H1 (cell line): ENCODE measurements around the gene DDX43. TPM values are rescaled to one million over a fixed set of nuclear protein-coding genes. Genes with fewer than 3 reads are reported as not detected.

ENCODE experiments used
- CTCF ChIA-PET: fragments of 300-600 bp; sonication (Branson Sonifier 250); formaldehyde crosslinking; loops from one replicate; lab custom pipeline; 2021; ENCODE audit not compliant: partially characterized antibody; lab: Charles Lee
- POLR2A ChIA-PET: fragments of 300-600 bp; sonication (Branson Sonifier 250); formaldehyde crosslinking; loops from one replicate; lab custom pipeline; 2021; ENCODE audit warnings: inconsistent platforms; ENCODE audit not compliant: partially characterized antibody; lab: Charles Lee
- DNase-seq, 2 experiments: peaks; one replicate each; pipeline versions ENCODE4 v3.0.0 to v3.0.0-alpha.2; 2010 to 2022; ENCODE audit warnings: low spot score in 2 of 2, low read depth in 1 of 2, mixed read lengths in 1 of 2
- FAIRE-seq: peaks from 2 replicates; lab custom pipeline; 2011; peaks lifted over from hg19 to GRCh38; lab: Jason Lieb, UNC
- H2AFZ ChIP-seq: 2 replicates; pipeline ENCODE4 v1.8.1; 2012; ENCODE audit warnings: low read length, inconsistent platforms
- H2AK5ac ChIP-seq: 2 replicates; pipeline ENCODE4 v1.6.1; 2013; ENCODE audit warnings: low read depth, low read length
- H2BK120ac ChIP-seq: replicated peaks from 2 replicates; pipeline ENCODE3; 2013; ENCODE audit warnings: low read depth, low read length, inconsistent platforms
- H2BK12ac ChIP-seq: 2 replicates; pipeline ENCODE4 v1.6.1; 2013; ENCODE audit warnings: low read depth, low read length
- H2BK15ac ChIP-seq: 2 replicates; pipeline ENCODE4 v1.6.1; 2013; ENCODE audit warnings: low read length
- H2BK20ac ChIP-seq: 2 replicates; pipeline ENCODE4 v1.6.1; 2013; ENCODE audit warnings: low read length
- H2BK5ac ChIP-seq: 2 replicates; pipeline ENCODE4 v1.6.1; 2013; ENCODE audit warnings: low read depth, low read length
- H3K14ac ChIP-seq: 2 replicates; pipeline ENCODE4 v1.6.1; 2013; ENCODE audit warnings: inconsistent platforms; ENCODE audit not compliant: insufficient read length
- H3K18ac ChIP-seq: 2 replicates; pipeline ENCODE4 v1.6.1; 2013; ENCODE audit warnings: low read length; ENCODE audit errors: extremely low read depth
- H3K23ac ChIP-seq: 2 replicates; pipeline ENCODE4 v1.6.1; 2013; ENCODE audit warnings: inconsistent platforms; ENCODE audit not compliant: insufficient read length
- H3K23me2 ChIP-seq: 2 replicates; pipeline ENCODE4 v1.6.1; 2013; ENCODE audit warnings: low read depth, low read length
- H3K27ac ChIP-seq: 2 replicates; pipeline ENCODE4 v1.6.1; 2011; ENCODE audit warnings: low read depth, low read length, inconsistent platforms
- H3K27me3 ChIP-seq, 4 experiments: replicated peaks in 1 of 4; 1 replicate in 1 of 4; 2 replicates in 3 of 4; pipeline versions ENCODE4 v1.6.1 to v1.8.1; 2011 to 2013; ENCODE audit warnings: low read length in 3 of 4, mild to moderate bottlenecking in 3 of 4, inconsistent platforms in 2 of 4, mixed read lengths in 2 of 4, moderate library complexity in 1 of 4; ENCODE audit not compliant: control insufficient read depth in 3 of 4, insufficient read depth in 3 of 4; ENCODE audit errors: extremely low read depth in 1 of 4
- H3K36me3 ChIP-seq, 4 experiments: 2 replicates each; pipeline versions ENCODE4 v1.6.1 to v1.8.1; 2011 to 2013; ENCODE audit warnings: mild to moderate bottlenecking in 4 of 4, low read length in 3 of 4, moderate library complexity in 2 of 4, control low read depth in 1 of 4, inconsistent platforms in 1 of 4; ENCODE audit not compliant: insufficient read depth in 4 of 4, control insufficient read depth in 2 of 4
- H3K4ac ChIP-seq: replicated peaks from 2 replicates; pipeline ENCODE3; 2013; ENCODE audit warnings: low read length, low read depth, mixed read lengths, inconsistent platforms; ENCODE audit not compliant: insufficient read length
- H3K4me1 ChIP-seq, 4 experiments: replicated peaks in 1 of 4; 1 replicate in 1 of 4; 2 replicates in 3 of 4; pipeline versions ENCODE4 v1.6.1 to v1.8.1; 2011 to 2013; ENCODE audit warnings: low read length in 3 of 4, inconsistent platforms in 2 of 4, mixed read lengths in 1 of 4; ENCODE audit not compliant: insufficient read depth in 4 of 4, control insufficient read depth in 3 of 4
- H3K4me2 ChIP-seq, 2 experiments: 2 replicates each; pipeline versions ENCODE4 v1.6.1 to v1.8.1; 2011 to 2013; ENCODE audit warnings: low read depth in 2 of 2, low read length in 2 of 2, control low read depth in 1 of 2, inconsistent platforms in 1 of 2, mild to moderate bottlenecking in 1 of 2; ENCODE audit not compliant: insufficient read depth in 1 of 2
- H3K4me3 ChIP-seq, 4 experiments: fragments of 200-600, 300-600 bp in 1 of 4; sonication (generic), shearing (Covaris generic), sonication (Bioruptor Twin) in 1 of 4; 2 replicates each; pipeline versions ENCODE4 v1.5.1 to v1.8.1; 2011 to 2016; ENCODE audit warnings: low read length in 4 of 4, low read depth in 3 of 4, control low read depth in 2 of 4, inconsistent platforms in 2 of 4, mild to moderate bottlenecking in 2 of 4, mixed read lengths in 1 of 4, moderate library complexity in 1 of 4; ENCODE audit not compliant: insufficient read depth in 2 of 4; ENCODE audit errors: extremely low read depth in 1 of 4
- H3K56ac ChIP-seq: replicated peaks from 2 replicates; pipeline ENCODE3; 2013; ENCODE audit warnings: low read depth, mild to moderate bottlenecking, mixed read lengths, low read length, inconsistent platforms; ENCODE audit not compliant: insufficient read length
- H3K79me1 ChIP-seq: 2 replicates; pipeline ENCODE4 v1.6.1; 2013; ENCODE audit warnings: low read depth, low read length, control low read depth
- H3K79me2 ChIP-seq, 2 experiments: 2 replicates each; pipeline versions ENCODE4 v1.6.1 to v1.8.1; 2012 to 2013; ENCODE audit warnings: low read length in 2 of 2, mild to moderate bottlenecking in 2 of 2, inconsistent platforms in 1 of 2; ENCODE audit not compliant: insufficient read depth in 2 of 2, control insufficient read depth in 1 of 2
- H3K9ac ChIP-seq, 4 experiments: replicated peaks in 1 of 4; 1 replicate in 1 of 4; 2 replicates in 3 of 4; pipeline versions ENCODE4 v1.6.1 to v1.8.1; 2011 to 2013; ENCODE audit warnings: low read depth in 3 of 4, low read length in 3 of 4, control low read depth in 2 of 4, mild to moderate bottlenecking in 2 of 4, moderate library complexity in 2 of 4, inconsistent platforms in 1 of 4; ENCODE audit errors: extremely low read depth in 1 of 4
- H3K9me3 ChIP-seq, 2 experiments: 2 replicates each; pipeline versions ENCODE4 v1.6.1 to v1.8.1; 2012 to 2013; ENCODE audit warnings: mild to moderate bottlenecking in 2 of 2, moderate library complexity in 2 of 2, control low read depth in 1 of 2, inconsistent platforms in 1 of 2, low read depth in 1 of 2, low read length in 1 of 2, mixed read lengths in 1 of 2; ENCODE audit not compliant: insufficient read depth in 2 of 2
- H4K20me1 ChIP-seq, 2 experiments: replicated peaks in 1 of 2; 2 replicates each; pipeline versions ENCODE3 to v1.8.1; 2011 to 2013; ENCODE audit warnings: inconsistent platforms in 2 of 2, low read length in 2 of 2, mild to moderate bottlenecking in 1 of 2; ENCODE audit not compliant: insufficient read depth in 2 of 2, control insufficient read depth in 1 of 2
- H4K5ac ChIP-seq: 2 replicates; pipeline ENCODE4 v1.6.1; 2013; ENCODE audit warnings: low read length, low read depth, mixed read lengths, inconsistent platforms; ENCODE audit not compliant: insufficient read length
- H4K8ac ChIP-seq: 2 replicates; pipeline ENCODE4 v1.8.0; 2013; ENCODE audit warnings: mild to moderate bottlenecking, moderate library complexity, low read length, inconsistent platforms; ENCODE audit not compliant: insufficient read depth; ENCODE audit errors: extremely low read depth
- H4K91ac ChIP-seq: replicated peaks from 2 replicates; pipeline ENCODE3; 2013; ENCODE audit warnings: low read length, mixed read lengths, inconsistent platforms; ENCODE audit not compliant: insufficient read length
- CBX8 ChIP-seq: fragments of 300-800, 300-1000 bp; sonication (generic); IDR thresholded peaks from 2 replicates; pipeline ENCODE4 v1.7.1; 2016; ENCODE audit warnings: low read depth, low read length, borderline replicate concordance
- EGR1 ChIP-seq: IDR thresholded peaks from 2 replicates; pipeline ENCODE4 v1.6.1; 2011; ENCODE audit warnings: low read depth, low read length, borderline replicate concordance
- NRF1 ChIP-seq: IDR thresholded peaks from 2 replicates; pipeline ENCODE4 v1.6.1; 2011; ENCODE audit warnings: mild to moderate bottlenecking, low read depth, low read length, improper control_type of control experiment
- WGBS, 2 experiments: shearing (Covaris generic) in 1 of 2; methylation state at CpG; one replicate each; pipeline versions ENCODE4 v1.1.6 to v1.1.7; 2013 to 2015; ENCODE audit warnings: low lambda C conversion rate in 2 of 2, mixed read lengths in 2 of 2, inconsistent platforms in 1 of 2, low coverage in 1 of 2, missing lambda C conversion rate in 1 of 2; ENCODE audit not compliant: insufficient replicate concordance in 2 of 2, insufficient coverage in 1 of 2, insufficient read length in 1 of 2; ENCODE audit errors: extremely low coverage in 1 of 2, missing lambda C conversion rate in 1 of 2; 5-methylcytosine and 5-hydroxymethylcytosine counted together
- polyA plus RNA-seq, 7 experiments: library from polyadenylated mRNA; depleted of rRNA in 3 of 7; stranded (reverse) in 5 of 7; unstranded in 2 of 7; fragments of >200 nt in 5 of 7; fragments of 200-250 nt in 2 of 7; gene quantifications; 1 replicate in 5 of 7; 2 replicates in 1 of 7; 4 replicates in 1 of 7; pipeline versions ENCODE4 v1.2.1 to v1.2.3, GENCODE V29; 2011 to 2013; ENCODE audit warnings: missing spikeins in 2 of 7, mixed read lengths in 2 of 7
- total RNA-seq: library from RNA; stranded (reverse); fragmentation: NEBNext Ultra II Directional; extraction: Animal tissue kit (Norgen Biotek cat#: 25700); gene quantifications from 2 replicates; pipeline ENCODE4 v1.2.1, GENCODE V29; 2021

Gene DDX43
- total and polyA plus RNA-seq, 2 of the 8 experiments (the other 6 are each of a cell fraction or from before 2014, with no cell fraction given), result 0.05 TPM; not detected in 1

DNA sequence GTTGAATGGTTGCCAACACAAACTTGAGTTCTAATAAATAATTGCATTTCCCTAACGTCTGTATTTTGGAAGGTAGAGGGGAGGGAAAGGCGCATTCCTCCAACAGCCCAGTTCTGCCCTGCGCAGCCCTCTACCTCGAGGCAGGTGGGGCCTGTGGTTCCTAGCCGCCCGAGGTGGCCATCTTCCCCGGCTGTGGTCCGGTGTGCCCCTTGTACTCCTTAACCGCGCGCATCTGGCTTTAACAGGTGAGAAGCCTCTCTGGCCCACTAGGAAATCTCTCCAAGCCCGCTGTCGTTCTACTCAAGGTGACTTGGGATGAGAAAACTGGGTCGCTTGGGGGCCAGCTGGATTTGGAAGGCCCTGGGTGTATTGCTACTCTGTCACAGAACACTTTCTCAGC, 30.5 kb upstream of the DDX43 start:
- Histone ChIP-seq H3K27me3 (no peaks in the 10 kb centered on the region), H2BK120ac (no peak overlapping the region), H2BK15ac (no peak overlapping the region), H4K5ac (no peak overlapping the region), H3K18ac (no peak overlapping the region), H3K4ac (no peak overlapping the region), H4K91ac (no peak overlapping the region), H2AK5ac (no peak overlapping the region), H3K9ac (no peak overlapping the region), H3K23ac (no peak overlapping the region), H3K4me1 (peaks cover 0 to 6% (median 2%) of the 10 kb centered on the region in 4 experiments; a peak in 3 of 7 replicates), H3K36me3 (no peaks in the 10 kb centered on the region), H2AFZ (0 out of 2 replicates have a peak overlapping the region, but pooled peaks have one; percentile 20), H2BK5ac (no peak overlapping the region), H3K4me3 (no peak overlapping the region), H3K9me3 (no peaks in the 10 kb centered on the region; a peak in 1 of 4 replicates), H3K4me2 (no peak overlapping the region), H3K56ac (no peak overlapping the region), H4K8ac (peak overlapping the region; percentile 22), H3K79me1 (no peaks in the 10 kb centered on the region), H2BK12ac (peak overlapping the region; percentile 43; the same call in 1 of the 2 replicates), H4K20me1 (no peaks in the 10 kb centered on the region), H2BK20ac (no peak overlapping the region), H3K23me2 (no peaks in the 10 kb centered on the region), H3K27ac (no peak overlapping the region), H3K14ac (no peak overlapping the region), H3K79me2 (no peaks in the 10 kb centered on the region)
- FAIRE-seq, result no peak
- 91% methylated on average over 14 of the region's 14 CpGs; no CpG with 5 or more reads in 1 of the 2 experiments for WGBS, 2 experiments
- CTCF ChIA-PET, result interaction anchor here (1.4 to 2.4 kb wide), 3 partner anchors 13 to 38 kb away, joined by 3 to 12 read pairs (median 6); no protein-coding TSS in a partner anchor
- no peak for DNase-seq
- POLR2A ChIA-PET, result interaction anchor here (0.9 kb wide), 1 partner anchor 156 kb away, joined by 3 read pairs; no protein-coding TSS in a partner anchor
- TF ChIP-seq CBX8 (no peak), EGR1 (no peak), NRF1 (no peak)
